IMR-90 (cell line): ENCODE data around the gene ZBTB7B. TPM values are rescaled to one million over a fixed set of nuclear protein-coding genes. Genes with fewer than 3 reads are reported as not detected.

Source experiments
- ATAC-seq: fragments of 200-7000 bp; cut with Tn5 transposase; 2 replicates; pipeline ENCODE4 v1.9.1; 2020; ENCODE audit warnings: low read depth, mild to moderate bottlenecking, moderate library complexity
- BruUV-seq: library from RNA; stranded (reverse); fragments of 400-500 nt; replicated peaks from 2 replicates; lab custom pipeline; 2021; lab: Mats Ljungman, UMichigan
- CTCF ChIA-PET: fragments of 300-600 bp; formaldehyde crosslinking; extraction: SDS; loops from one replicate; lab custom pipeline; 2021; ENCODE audit warnings: antibody characterized with exemption; lab: Yijun Ruan, JAX
- POLR2A ChIA-PET: fragments of 300-600 bp; sonication (Branson Sonifier 250); formaldehyde crosslinking; loops from one replicate; lab custom pipeline; 2022; ENCODE audit warnings: antibody characterized with exemption; ENCODE audit not compliant: unreplicated experiment; lab: Charles Lee
- DNase-seq: peaks from one replicate; pipeline ENCODE4 v3.0.0; 2013
- H2AFZ ChIP-seq: replicated peaks from 2 replicates; pipeline ENCODE3; 2013; ENCODE audit warnings: low read length, mild to moderate bottlenecking; ENCODE audit not compliant: poor library complexity
- H2AK5ac ChIP-seq: 2 replicates; pipeline ENCODE4 v1.6.1; 2013; ENCODE audit warnings: low read depth, low read length, inconsistent platforms
- H2AK9ac ChIP-seq: replicated peaks from 2 replicates; pipeline ENCODE3; 2013; ENCODE audit warnings: mild to moderate bottlenecking, low read depth, low read length, moderate library complexity; ENCODE audit not compliant: poor library complexity
- H2BK120ac ChIP-seq: 2 replicates; pipeline ENCODE4 v1.6.1; 2013; ENCODE audit warnings: low read depth, low read length, inconsistent platforms
- H2BK15ac ChIP-seq: 3 replicates; pipeline ENCODE4 v1.6.1; 2013; ENCODE audit warnings: low read depth, low read length, inconsistent platforms
- H2BK20ac ChIP-seq: 2 replicates; pipeline ENCODE4 v1.6.1; 2013; ENCODE audit warnings: low read depth, mild to moderate bottlenecking, inconsistent platforms, low read length, moderate library complexity
- H2BK5ac ChIP-seq: 2 replicates; pipeline ENCODE4 v1.6.1; 2013; ENCODE audit warnings: mild to moderate bottlenecking, low read depth, low read length, inconsistent platforms; ENCODE audit not compliant: poor library complexity, severe bottlenecking
- H3K14ac ChIP-seq: replicated peaks from 2 replicates; pipeline ENCODE4 v1.6.1; 2013; ENCODE audit warnings: low read depth, low read length, inconsistent platforms
- H3K18ac ChIP-seq: 2 replicates; pipeline ENCODE4 v1.6.1; 2013; ENCODE audit warnings: low read depth, low read length, control low read depth
- H3K23ac ChIP-seq: 2 replicates; pipeline ENCODE4 v1.6.1; 2013; ENCODE audit warnings: low read depth, low read length, inconsistent platforms
- H3K27ac ChIP-seq: 2 replicates; pipeline ENCODE4 v1.5.1; 2013; ENCODE audit warnings: mild to moderate bottlenecking, control low read depth, low read length; ENCODE audit not compliant: insufficient read depth
- H3K27me3 ChIP-seq: 2 replicates; pipeline ENCODE4 v1.6.1; 2013; ENCODE audit warnings: low read length; ENCODE audit not compliant: control insufficient read depth, insufficient read depth
- H3K36me3 ChIP-seq: 2 replicates; pipeline ENCODE4 v1.6.1; 2013; ENCODE audit warnings: low read length, mixed read lengths; ENCODE audit not compliant: control insufficient read depth, insufficient read depth
- H3K4ac ChIP-seq: 2 replicates; pipeline ENCODE4 v1.6.1; 2013; ENCODE audit warnings: low read depth, low read length, inconsistent platforms
- H3K4me1 ChIP-seq: 2 replicates; pipeline ENCODE4 v1.6.1; 2013; ENCODE audit warnings: low read length, mixed read lengths; ENCODE audit not compliant: control insufficient read depth, insufficient read depth
- H3K4me2 ChIP-seq: 2 replicates; pipeline ENCODE4 v1.6.1; 2013; ENCODE audit warnings: low read depth, mild to moderate bottlenecking, control low read depth, low read length, moderate library complexity
- H3K4me3 ChIP-seq: 2 replicates; pipeline ENCODE4 v1.5.1; 2013; ENCODE audit warnings: low read depth, mild to moderate bottlenecking, control low read depth, low read length, moderate library complexity; ENCODE audit not compliant: insufficient read depth
- H3K56ac ChIP-seq: 2 replicates; pipeline ENCODE4 v1.6.1; 2013; ENCODE audit warnings: low read length, inconsistent platforms; ENCODE audit not compliant: insufficient read depth; ENCODE audit errors: extremely low read depth
- H3K79me1 ChIP-seq, 2 experiments: 2 replicates each; pipeline ENCODE4 v1.6.1; 2013; ENCODE audit warnings: low read length in 2 of 2, inconsistent platforms in 1 of 2, low read depth in 1 of 2
- H3K9ac ChIP-seq: 2 replicates; pipeline ENCODE4 v1.6.1; 2013; ENCODE audit warnings: low read depth, low read length, control low read depth
- H3K9me1 ChIP-seq: 2 replicates; pipeline ENCODE4 v1.6.1; 2013; ENCODE audit warnings: low read length, inconsistent platforms; ENCODE audit not compliant: insufficient read depth
- H3K9me3 ChIP-seq: 2 replicates; pipeline ENCODE4 v1.6.1; 2013; ENCODE audit warnings: low read length; ENCODE audit not compliant: control insufficient read depth, insufficient read depth
- H4K20me1 ChIP-seq: 2 replicates; pipeline ENCODE4 v1.6.1; 2013; ENCODE audit warnings: low read length, inconsistent platforms; ENCODE audit not compliant: insufficient read depth
- H4K5ac ChIP-seq: 2 replicates; pipeline ENCODE4 v1.6.1; 2013; ENCODE audit warnings: mild to moderate bottlenecking, low read depth, low read length, control low read depth
- H4K8ac ChIP-seq, 2 experiments: 2 replicates each; pipeline ENCODE4 v1.6.1; 2013; ENCODE audit warnings: low read depth in 2 of 2, low read length in 2 of 2, control low read depth in 1 of 2, inconsistent platforms in 1 of 2
- H4K91ac ChIP-seq: 2 replicates; pipeline ENCODE4 v1.6.1; 2013; ENCODE audit warnings: low read depth, low read length, inconsistent platforms; ENCODE audit not compliant: insufficient read depth
- CTCF ChIP-seq: conservative IDR thresholded peaks from 2 replicates; pipeline ENCODE4 v1.5.1; 2012; ENCODE audit warnings: mild to moderate bottlenecking, low read depth, low read length, improper control_type of control experiment
- FOS ChIP-seq: fragments of 150-350 bp; IDR thresholded peaks from 2 replicates; pipeline ENCODE4 v1.6.1; 2016; ENCODE audit warnings: low read depth, low read length
- MAFK ChIP-seq: IDR thresholded peaks from 2 replicates; pipeline ENCODE4 v1.6.1; 2012; ENCODE audit warnings: low read depth, low read length, improper control_type of control experiment
- MXI1 ChIP-seq: IDR thresholded peaks from 2 replicates; pipeline ENCODE4 v1.6.1; 2012; ENCODE audit warnings: low read depth, mild to moderate bottlenecking, low read length, moderate library complexity, borderline replicate concordance
- NFE2L2 ChIP-seq: fragments of 150-350 bp; IDR thresholded peaks from 2 replicates; pipeline ENCODE4 v1.6.1; 2016; ENCODE audit warnings: low read depth, mild to moderate bottlenecking, low read length
- POLR2A ChIP-seq: IDR thresholded peaks from 2 replicates; pipeline ENCODE4 v1.6.1; 2012; ENCODE audit warnings: mild to moderate bottlenecking, low read depth, low read length
- RAD21 ChIP-seq: IDR thresholded peaks from 2 replicates; pipeline ENCODE4 v1.6.1; 2012; ENCODE audit warnings: low read length, improper control_type of control experiment
- RCOR1 ChIP-seq: IDR thresholded peaks from 2 replicates; pipeline ENCODE4 v1.6.1; 2012; ENCODE audit warnings: mild to moderate bottlenecking, low read length, improper control_type of control experiment; ENCODE audit not compliant: insufficient replicate concordance
- RFX5 ChIP-seq: IDR thresholded peaks from 2 replicates; pipeline ENCODE4 v1.8.0; 2012; ENCODE audit warnings: low read depth, mild to moderate bottlenecking, low read length, moderate library complexity
- SMC3 ChIP-seq: fragments of 150-350 bp; IDR thresholded peaks from 2 replicates; pipeline ENCODE4 v1.6.1; 2016; ENCODE audit warnings: low read depth, mild to moderate bottlenecking, antibody characterized with exemption, low read length, moderate library complexity
- USF2 ChIP-seq: fragments of 150-350 bp; IDR thresholded peaks from 2 replicates; pipeline ENCODE4 v1.6.1; 2017; ENCODE audit warnings: mild to moderate bottlenecking, antibody characterized with exemption, low read length, low read depth
- WGBS, 2 experiments: methylation state at CpG; one replicate each; pipeline versions ENCODE4 v1.1.5 to v1.1.7; 2013; ENCODE audit warnings: missing lambda C conversion rate in 2 of 2; ENCODE audit not compliant: insufficient read length in 1 of 2; ENCODE audit errors: extremely low coverage in 2 of 2; 5-methylcytosine and 5-hydroxymethylcytosine counted together
- dilution Hi-C: fragments of 300-500 bp; cut with HindIII; formaldehyde crosslinking; loops from one replicate; pipeline ENCODE4 v1.14.3; 2018; ENCODE audit warnings: low sequenced_read_pairs; ENCODE audit not compliant: unreplicated experiment
- in situ Hi-C: fragments of 300-500 bp; cut with MboI; formaldehyde crosslinking; loops from 3 replicates; pipeline ENCODE4 v1.14.3; 2019; ENCODE audit warnings: low sequenced_read_pairs, inconsistent platforms, mixed read lengths
- intact Hi-C: fragments of 100-400 bp; cut with micrococcal nuclease; formaldehyde crosslinking; loops from 2 replicates; pipeline ENCODE4 v1.10.0; 2022
- polyA plus RNA-seq, 3 experiments: library from polyadenylated mRNA; depleted of rRNA; stranded (reverse); fragments of >200 nt; gene quantifications; 2 replicates each; pipeline ENCODE4 v1.2.3, GENCODE V29; 2012; ENCODE audit warnings: low replicate concordance in 1 of 3
- total RNA-seq: library from RNA; depleted of rRNA; stranded (reverse); fragments of >200 nt; gene quantifications from 2 replicates; pipeline ENCODE4 v1.2.3, GENCODE V29; 2012

Gene ZBTB7B
- total and polyA plus RNA-seq, 2 of the 4 experiments (the other 2 are of a cell fraction): 7.7 to 17.4 TPM

GRCh38 chr1:154982897-154983648, 19.5 kb upstream of the ZBTB7B start, which contains the start of gene FLAD1 (continued):
- peak; percentile 80 for TF ChIP-seq MXI1
- no peak for TF ChIP-seq NFE2L2

- peak overlapping the region; percentile 80; the same call in 1 of the 2 replicates for H3K56ac ChIP-seq
- H4K91ac ChIP-seq: peak overlapping the region; percentile 49
- H2BK15ac ChIP-seq: no peak overlapping the region
- H3K4ac ChIP-seq: peak overlapping the region; percentile 70
- no TSS peak for BruUV-seq
- H4K5ac ChIP-seq: no peak overlapping the region; the same call in 1 of the 2 replicates
- no peak overlapping the region for H2BK5ac ChIP-seq
- H3K9me3 ChIP-seq: no peaks in the 10 kb centered on the region
- peak overlapping the region; percentile 12 for H2AFZ ChIP-seq
- intact Hi-C loops (no loop called here), in situ Hi-C loops (no loop called here), dilution Hi-C loops (no loop called here)
- H3K18ac ChIP-seq: no peak overlapping the region
- H4K8ac ChIP-seq: peak overlapping the region; percentile 71 to 95; a peak in 3 of 4 replicates
- peak overlapping the region; percentile 78 for H3K4me3 ChIP-seq
- peak overlapping the region; percentile 76 for H3K4me2 ChIP-seq
- no peak overlapping the region for H2BK20ac ChIP-seq
- CTCF ChIA-PET: interaction anchor here (1.8 kb wide), 1 partner anchor 13 kb away, joined by 5 read pairs; the partner anchor contains the start of gene SHC1
- H3K27me3 ChIP-seq: no peaks in the 10 kb centered on the region
- peak overlapping the region; percentile 7; the same call in 1 of the 2 replicates for H2AK5ac ChIP-seq
- no peak overlapping the region for H2BK120ac ChIP-seq
- H3K9me1 ChIP-seq: 0 out of 2 replicates have a peak, but pooled peaks cover 3% of the 10 kb centered on the region
- H3K23ac ChIP-seq: peak overlapping the region; percentile 72; the same call in 1 of the 2 replicates
- peak overlapping the region; percentile 88 for H2AK9ac ChIP-seq
- H3K36me3 ChIP-seq: peaks cover 13% of the 10 kb centered on the region
- H3K9ac ChIP-seq: peak overlapping the region; percentile 92
- POLR2A ChIA-PET: interaction anchor here (1.0 to 1.1 kb wide), 2 partner anchors 9 to 11 kb away, joined by 3 to 5 read pairs; no protein-coding TSS in a partner anchor
- no peak overlapping the region; the same call in 1 of the 2 replicates for H3K14ac ChIP-seq
- WGBS, 2 experiments: 20% methylated on average over 1 of the region's 17 CpGs; no CpG with 5 or more reads in 1 of the 2 experiments
- H3K79me1 ChIP-seq: peaks cover 16 to 55% of the 10 kb centered on the region in 2 experiments; a peak in 3 of 4 replicates
- no peak for DNase-seq
- H4K20me1 ChIP-seq: peaks cover 6% of the 10 kb centered on the region; the same call in 1 of the 2 replicates
- ATAC-seq: no peak
- H3K27ac ChIP-seq: peak overlapping the region; percentile 3; the same call in 1 of the 2 replicates
- peaks cover 3% of the 10 kb centered on the region for H3K4me1 ChIP-seq
- TF ChIP-seq CTCF (no peak), RAD21 (no peak), FOS (no peak), RFX5 (no peak), SMC3 (no peak), RCOR1 (no peak), MAFK (no peak), NFE2L2 (no peak), USF2 (no peak), POLR2A (no peak)
Measured at GRCh38 chr1:154983776-154984466, 18.7 kb upstream of the ZBTB7B start.
